Activated naive CD4-positive, alpha-beta T cell treated with anti-CD3 and anti-CD28 coated beads for 36 hours (primary cell): ENCODE data around the gene IRF2BPL. TPM values are rescaled to one million over a fixed set of nuclear protein-coding genes. Genes with fewer than 3 reads are reported as not detected.

Source experiments
- CTCF ChIA-PET: fragments of 350-600 bp; sonication (Branson Sonifier 250); formaldehyde crosslinking; loops from one replicate; lab custom pipeline; 2021; ENCODE audit warnings: antibody characterized with exemption; lab: Charles Lee
- DNase-seq: peaks from one replicate; pipeline ENCODE4 v3.0.0-alpha.2; 2020
- H3K27ac Mint-ChIP-seq: one replicate; pipeline ENCODE4 v1.8.0; 2021; ENCODE audit warnings: mild to moderate bottlenecking, mixed read lengths
- H3K27me3 Mint-ChIP-seq: one replicate; pipeline ENCODE4 v1.8.0; 2021; ENCODE audit warnings: low read depth, mixed read lengths
- H3K36me3 Mint-ChIP-seq: one replicate; pipeline ENCODE4 v1.8.0; 2021; ENCODE audit warnings: low read depth, mixed read lengths
- H3K4me1 Mint-ChIP-seq: one replicate; pipeline ENCODE4 v1.8.0; 2021; ENCODE audit warnings: low read depth, mixed read lengths
- H3K4me3 Mint-ChIP-seq: one replicate; pipeline ENCODE4 v1.8.0; 2021; ENCODE audit warnings: mild to moderate bottlenecking, moderate library complexity, mixed read lengths
- H3K9me3 Mint-ChIP-seq: one replicate; pipeline ENCODE4 v1.8.0; 2021; ENCODE audit warnings: mixed read lengths
- intact Hi-C: fragments of 100-400 bp; cut with micrococcal nuclease; formaldehyde crosslinking; loops from one replicate; pipeline ENCODE4 v1.15.1; 2023
- total RNA-seq, 2 experiments: library from RNA; stranded (reverse); gene quantifications; one replicate each; pipeline ENCODE4 v1.2.3, GENCODE V29; 2021

IRF2BPL gene
- total RNA-seq, 2 experiments from 2014 or later = 34.8 to 35.2 TPM

DNA sequence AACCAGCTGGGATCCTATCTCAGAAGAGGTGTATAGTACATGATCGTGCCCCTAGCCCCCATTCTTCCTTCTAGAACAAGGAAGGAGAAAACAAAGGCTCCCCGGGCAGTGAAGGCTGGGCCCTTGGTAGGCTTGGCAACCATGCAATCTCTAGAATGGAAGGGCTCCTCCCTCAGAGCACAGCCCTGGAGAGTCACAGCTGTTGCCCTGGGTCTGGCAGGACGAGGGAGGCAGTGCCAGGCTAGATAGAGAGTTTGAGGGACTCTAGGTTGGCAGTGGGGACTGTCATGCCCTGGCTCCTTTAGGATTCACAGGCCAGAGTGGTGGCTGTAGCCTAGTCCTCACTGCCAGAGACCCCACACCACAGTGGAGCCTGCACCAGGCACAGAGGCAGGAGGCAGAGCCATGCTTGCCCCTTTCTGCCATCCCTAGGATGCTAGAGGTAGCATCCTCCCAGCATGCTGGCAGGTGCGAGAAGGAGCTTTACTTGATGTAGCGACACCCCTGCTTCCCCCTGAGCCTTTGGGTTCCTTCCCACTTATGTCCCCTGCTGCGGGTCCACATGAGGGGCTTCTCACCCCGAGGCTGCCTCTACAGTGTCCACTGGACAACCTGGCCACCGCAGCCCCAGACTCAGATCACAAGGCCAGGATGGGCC lies 36.1 kb upstream of the IRF2BPL start:
- peaks cover 2% of the 10 kb centered on the region for H3K27me3 Mint-ChIP-seq
- CTCF ChIA-PET = interaction anchor here (0.6 to 20.8 kb wide), 8 partner anchors 10 to 184 kb away, joined by 3 to 692 read pairs (median 5); no protein-coding TSS in a partner anchor
- no peak overlapping the region for H3K4me3 Mint-ChIP-seq
- H3K27ac Mint-ChIP-seq = no peak overlapping the region
- H3K9me3 Mint-ChIP-seq = no peaks in the 10 kb centered on the region
- intact Hi-C loops = no loop called here
- no peaks in the 10 kb centered on the region for H3K36me3 Mint-ChIP-seq
- no peak for DNase-seq
- H3K4me1 Mint-ChIP-seq = no peaks in the 10 kb centered on the region

DNA sequence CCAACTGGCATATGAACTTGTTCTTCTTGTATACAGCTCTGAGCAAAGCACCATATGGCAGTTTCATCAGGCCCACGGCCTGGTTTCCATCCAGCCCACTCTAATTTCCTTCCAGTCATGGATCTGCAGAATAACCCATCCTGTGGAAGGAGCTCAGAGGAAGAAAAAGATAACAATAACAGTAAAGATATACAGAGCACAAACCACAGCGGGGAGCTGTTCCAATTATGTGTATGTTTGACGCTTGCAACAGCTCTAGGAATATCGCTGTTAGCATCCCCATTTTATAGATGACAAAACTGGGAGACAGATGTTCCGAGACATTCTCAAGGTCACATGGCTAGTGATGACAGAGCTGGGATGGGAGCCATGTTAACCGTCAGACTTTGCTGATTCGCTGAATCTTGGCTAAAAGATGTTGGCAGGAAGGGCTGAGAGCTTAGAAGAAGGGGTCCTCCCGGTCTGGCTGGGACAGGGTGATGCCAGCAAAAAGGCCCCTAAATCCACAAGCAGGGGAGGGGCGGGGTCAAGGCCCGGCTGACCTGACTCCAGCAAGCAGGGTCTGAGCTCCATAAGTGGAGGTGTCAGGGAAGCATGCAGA lies 35.2 kb upstream of the IRF2BPL start:
- intact Hi-C loops = no loop called here
- H3K9me3 Mint-ChIP-seq = no peaks in the 10 kb centered on the region
- CTCF ChIA-PET = interaction anchor here (0.6 to 20.8 kb wide), 11 partner anchors 9 to 183 kb away, joined by 3 to 692 read pairs (median 4); no protein-coding TSS in a partner anchor
- no peak for DNase-seq
- H3K27me3 Mint-ChIP-seq = peaks cover 2% of the 10 kb centered on the region
- H3K4me1 Mint-ChIP-seq = no peaks in the 10 kb centered on the region
- no peaks in the 10 kb centered on the region for H3K36me3 Mint-ChIP-seq
- no peak overlapping the region for H3K27ac Mint-ChIP-seq
- H3K4me3 Mint-ChIP-seq = no peak overlapping the region

DNA sequence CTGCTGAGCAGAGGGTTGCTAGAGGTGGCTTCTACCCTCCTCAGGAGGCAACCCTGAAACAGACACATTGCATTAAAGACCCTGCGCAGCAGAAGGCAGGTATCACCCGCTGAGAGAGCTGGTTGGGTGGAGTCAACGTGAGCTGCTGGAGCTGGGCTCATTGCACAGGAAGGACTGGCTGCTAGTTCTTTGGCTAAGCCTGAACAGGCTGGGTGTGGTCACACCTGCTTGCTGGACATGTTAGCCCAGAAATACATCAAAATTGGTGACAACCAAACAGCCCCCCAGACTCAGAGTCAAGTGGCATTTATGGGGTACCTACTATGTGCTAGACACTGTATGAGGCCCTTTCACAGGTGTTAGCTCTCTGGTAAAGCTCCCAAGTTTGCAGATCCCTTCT lies 33.8 kb upstream of the IRF2BPL start:
- Mint-ChIP-seq H3K36me3 (no peaks in the 10 kb centered on the region), H3K27me3 (no peaks in the 10 kb centered on the region), H3K9me3 (no peaks in the 10 kb centered on the region), H3K4me1 (no peaks in the 10 kb centered on the region), H3K27ac (no peak overlapping the region), H3K4me3 (no peak overlapping the region)
- DNase-seq = no peak
- CTCF ChIA-PET = interaction anchor here (1.4 to 20.8 kb wide), 4 partner anchors 8 to 182 kb away, joined by 9 to 692 read pairs (median 157); no protein-coding TSS in a partner anchor
- intact Hi-C loops = no loop called here

- CTCF ChIA-PET = interaction anchor here (0.7 to 20.8 kb wide), 6 partner anchors 9 to 182 kb away, joined by 3 to 692 read pairs (median 19); no protein-coding TSS in a partner anchor
- H3K27ac Mint-ChIP-seq = no peak overlapping the region
- no peaks in the 10 kb centered on the region for H3K9me3 Mint-ChIP-seq
- H3K4me3 Mint-ChIP-seq = no peak overlapping the region
- H3K4me1 Mint-ChIP-seq = no peaks in the 10 kb centered on the region
- no peaks in the 10 kb centered on the region for H3K27me3 Mint-ChIP-seq
- intact Hi-C loops = no loop called here
- no peaks in the 10 kb centered on the region for H3K36me3 Mint-ChIP-seq
- DNase-seq = no peak
Observed at GRCh38 chr14:77061630-77062257, 33.2 kb upstream of the IRF2BPL start.

DNA sequence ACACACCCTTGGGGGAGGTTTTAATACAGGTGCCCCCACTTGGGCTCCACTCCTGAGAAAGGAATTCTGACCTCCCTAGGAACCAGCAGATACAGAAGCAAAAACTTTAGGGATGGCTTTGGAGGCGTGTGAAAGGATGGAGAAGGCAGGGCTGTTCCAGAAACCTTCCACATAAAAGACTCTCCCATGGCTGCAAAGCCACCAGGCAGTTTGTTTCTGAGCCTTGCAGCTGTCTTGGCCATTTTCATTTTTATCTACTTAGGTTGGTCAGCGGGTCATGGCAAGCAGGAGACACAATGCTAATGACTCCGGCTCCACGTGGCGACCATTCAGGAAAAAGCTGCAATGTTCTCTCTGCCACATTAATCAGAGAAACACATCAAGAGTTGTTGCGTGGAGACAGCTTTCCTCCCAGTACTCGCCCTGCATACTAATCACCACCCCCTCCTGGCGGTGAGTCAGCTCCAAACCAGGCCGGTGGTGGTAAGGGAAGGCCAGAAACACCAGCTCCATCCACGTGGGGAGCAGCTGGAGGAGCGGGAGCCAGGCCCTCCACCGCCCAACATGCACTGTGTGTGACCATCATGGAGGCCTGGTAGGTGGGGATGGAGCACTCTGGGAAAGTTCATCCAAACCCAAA lies 30.9 kb upstream of the IRF2BPL start:
- intact Hi-C loops = no loop called here
- Mint-ChIP-seq H3K4me1 (peaks cover 5% of the 10 kb centered on the region), H3K27ac (no peak overlapping the region), H3K9me3 (peaks cover 5% of the 10 kb centered on the region), H3K4me3 (no peak overlapping the region), H3K36me3 (peaks cover 4% of the 10 kb centered on the region), H3K27me3 (no peaks in the 10 kb centered on the region)
- peak; percentile 37 for DNase-seq
- CTCF ChIA-PET = interaction anchor here (1.2 to 20.8 kb wide), 4 partner anchors 11 to 179 kb away, joined by 5 to 692 read pairs (median 28); no protein-coding TSS in a partner anchor

DNA sequence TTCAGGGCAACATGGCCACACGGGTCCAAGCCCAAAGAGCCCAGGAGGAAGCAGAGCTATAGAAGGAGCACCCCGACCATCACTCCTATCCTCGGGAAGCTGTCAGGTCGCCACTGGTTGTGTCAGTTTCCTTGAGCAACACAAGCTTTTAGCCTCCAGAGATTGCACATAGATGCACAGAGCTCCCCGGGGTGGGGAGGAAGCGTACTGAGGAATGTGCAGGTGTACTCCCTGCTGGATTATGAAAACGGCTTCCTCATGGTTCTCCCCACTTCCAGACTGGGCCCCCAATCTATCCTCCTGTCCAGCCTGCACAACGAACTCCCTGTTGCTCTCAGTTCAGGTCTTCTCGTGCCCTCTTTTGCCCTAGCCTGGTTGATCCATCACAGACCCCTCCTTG lies 30.3 kb upstream of the IRF2BPL start:
- no peak overlapping the region for H3K4me3 Mint-ChIP-seq
- CTCF ChIA-PET = interaction anchor here (3.5 to 20.8 kb wide), 3 partner anchors 12 to 179 kb away, joined by 28 to 692 read pairs (median 29); no protein-coding TSS in a partner anchor
- H3K27ac Mint-ChIP-seq = no peak overlapping the region
- DNase-seq = no peak
- peaks cover 4% of the 10 kb centered on the region for H3K36me3 Mint-ChIP-seq
- peaks cover 5% of the 10 kb centered on the region for H3K4me1 Mint-ChIP-seq
- intact Hi-C loops = no loop called here
- H3K27me3 Mint-ChIP-seq = no peaks in the 10 kb centered on the region
- H3K9me3 Mint-ChIP-seq = peaks cover 5% of the 10 kb centered on the region

GRCh38 chr14:77058117-77058516 lies 29.6 kb upstream of the IRF2BPL start:
- no peak for DNase-seq
- Mint-ChIP-seq H3K4me1 (peaks cover 8% of the 10 kb centered on the region), H3K27me3 (no peaks in the 10 kb centered on the region), H3K9me3 (peaks cover 5% of the 10 kb centered on the region), H3K4me3 (no peak overlapping the region), H3K27ac (no peak overlapping the region), H3K36me3 (peaks cover 4% of the 10 kb centered on the region)
- intact Hi-C loops = no loop called here
- CTCF ChIA-PET = interaction anchor here (3.5 to 20.8 kb wide), 3 partner anchors 13 to 178 kb away, joined by 28 to 692 read pairs (median 29); no protein-coding TSS in a partner anchor

GRCh38 chr14:77055981-77056380 lies 27.5 kb upstream of the IRF2BPL start:
- no peak for DNase-seq
- peaks cover 21% of the 10 kb centered on the region for H3K4me1 Mint-ChIP-seq
- intact Hi-C loops = no loop called here
- peaks cover 5% of the 10 kb centered on the region for H3K9me3 Mint-ChIP-seq
- no peak overlapping the region for H3K4me3 Mint-ChIP-seq
- H3K27ac Mint-ChIP-seq = no peak overlapping the region
- no peaks in the 10 kb centered on the region for H3K27me3 Mint-ChIP-seq
- CTCF ChIA-PET = interaction anchor here (0.6 to 8.7 kb wide), 9 partner anchors 12 to 182 kb away, joined by 3 to 299 read pairs (median 5); no protein-coding TSS in a partner anchor
- H3K36me3 Mint-ChIP-seq = peaks cover 4% of the 10 kb centered on the region

- Mint-ChIP-seq H3K27me3 (no peaks in the 10 kb centered on the region), H3K4me1 (peaks cover 21% of the 10 kb centered on the region), H3K27ac (no peak overlapping the region), H3K4me3 (no peak overlapping the region), H3K36me3 (peaks cover 4% of the 10 kb centered on the region), H3K9me3 (peaks cover 5% of the 10 kb centered on the region)
- intact Hi-C loops = no loop called here
- CTCF ChIA-PET = interaction anchor here (0.8 to 8.7 kb wide), 10 partner anchors 9 to 181 kb away, joined by 3 to 299 read pairs (median 6); no protein-coding TSS in a partner anchor
- DNase-seq = no peak
Observed at GRCh38 chr14:77055306-77055705, 26.8 kb upstream of the IRF2BPL start.

- H3K27me3 Mint-ChIP-seq = no peaks in the 10 kb centered on the region
- peaks cover 5% of the 10 kb centered on the region for H3K9me3 Mint-ChIP-seq
- intact Hi-C loops = loop anchor here (1.0 kb wide), 7 partner anchors 10 to 177 kb away; partner anchors contain the start of gene IRF2BPL
- CTCF ChIA-PET = interaction anchor here (0.5 to 8.7 kb wide), 54 partner anchors 8 to 184 kb away, joined by 3 to 299 read pairs (median 5); partner anchors contain the start of gene IRF2BPL
- H3K36me3 Mint-ChIP-seq = peaks cover 4% of the 10 kb centered on the region
- H3K4me1 Mint-ChIP-seq = peaks cover 21% of the 10 kb centered on the region
- H3K4me3 Mint-ChIP-seq = no peak overlapping the region
- H3K27ac Mint-ChIP-seq = no peak overlapping the region
- peak; percentile 86 for DNase-seq
Observed at GRCh38 chr14:77053046-77053841, 24.7 kb upstream of the IRF2BPL start.
